NCI-H69 (cell line): Measurements from ENCODE around the gene ITPRIP.

Experiments
- DNase-seq: peaks from one replicate; lab custom pipeline; 2025; lab: John Stamatoyannopoulos, UW

Gene ITPRIP

DNA sequence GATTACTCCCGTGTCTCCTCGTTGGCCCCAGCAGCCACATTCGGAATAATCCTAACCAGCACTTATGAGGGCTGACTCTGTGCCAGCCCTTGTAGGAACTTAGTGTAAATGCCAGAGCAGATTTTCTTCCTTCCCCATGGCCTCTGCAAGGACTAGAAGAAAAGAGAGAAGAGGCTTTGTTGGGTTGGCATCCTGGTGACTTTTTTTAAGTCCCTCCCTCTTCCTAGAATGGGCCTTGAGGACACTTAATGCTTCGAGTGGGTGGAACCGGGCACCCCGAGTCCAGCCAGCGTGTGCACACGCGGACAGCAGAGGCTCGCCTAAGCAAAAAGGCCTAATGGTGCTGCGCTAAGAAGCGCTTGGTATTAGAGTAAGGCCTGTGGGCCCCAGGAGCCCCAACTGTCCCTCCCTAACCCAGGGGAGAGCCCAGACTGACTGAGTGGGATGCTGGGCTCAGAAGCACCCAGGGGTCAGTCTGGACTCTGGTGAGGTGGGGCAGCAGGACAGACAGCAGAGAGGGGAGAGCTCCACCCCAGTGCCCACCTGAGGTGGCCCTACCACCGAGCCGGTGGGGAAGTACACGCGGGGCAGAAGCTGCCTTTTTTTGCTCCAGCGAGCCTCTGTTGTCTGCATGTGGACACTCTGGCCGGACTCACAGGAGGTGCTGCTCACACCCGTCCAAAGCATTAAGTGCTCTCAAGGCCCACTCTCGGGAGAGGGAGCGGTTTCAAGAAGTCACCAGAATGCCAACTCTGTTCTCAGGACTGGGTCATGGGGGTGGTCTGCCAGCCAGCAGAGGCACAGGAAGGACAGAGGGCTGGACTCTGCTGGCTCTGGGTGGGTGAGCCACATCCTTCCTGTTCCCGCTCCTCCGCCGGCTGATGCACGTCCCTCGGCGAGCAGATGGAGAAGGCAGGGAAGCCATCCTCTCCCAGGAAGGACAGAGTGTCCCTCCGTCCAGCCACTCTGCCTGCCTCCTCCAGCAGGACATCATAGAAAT lies 12.5 kb downstream of the ITPRIP start:
- no peak for DNase-seq

DNA sequence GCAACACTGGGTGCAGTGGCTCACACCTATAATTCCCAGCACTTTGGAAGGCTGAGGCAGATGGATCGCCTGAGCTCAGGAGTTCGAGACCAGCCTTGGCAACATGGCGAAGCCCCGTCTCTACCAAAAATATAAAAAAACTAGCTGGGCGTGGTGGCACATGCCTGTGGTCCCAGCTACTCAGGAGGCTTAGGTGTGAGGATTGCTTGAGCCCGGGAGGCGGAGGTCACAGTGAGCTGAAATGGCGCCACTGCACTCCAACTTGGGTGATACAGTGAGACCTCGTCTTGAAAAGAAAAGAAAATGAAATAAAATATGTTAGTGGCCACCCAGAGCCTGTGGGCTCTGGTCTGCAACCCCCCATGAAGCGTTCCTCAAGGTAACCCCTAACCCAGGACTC lies 13.3 kb downstream of the ITPRIP start:
- no peak for DNase-seq

GRCh38 chr10:104324221-104324686 lies 14.0 kb downstream of the ITPRIP start:
- DNase-seq: no peak

DNA sequence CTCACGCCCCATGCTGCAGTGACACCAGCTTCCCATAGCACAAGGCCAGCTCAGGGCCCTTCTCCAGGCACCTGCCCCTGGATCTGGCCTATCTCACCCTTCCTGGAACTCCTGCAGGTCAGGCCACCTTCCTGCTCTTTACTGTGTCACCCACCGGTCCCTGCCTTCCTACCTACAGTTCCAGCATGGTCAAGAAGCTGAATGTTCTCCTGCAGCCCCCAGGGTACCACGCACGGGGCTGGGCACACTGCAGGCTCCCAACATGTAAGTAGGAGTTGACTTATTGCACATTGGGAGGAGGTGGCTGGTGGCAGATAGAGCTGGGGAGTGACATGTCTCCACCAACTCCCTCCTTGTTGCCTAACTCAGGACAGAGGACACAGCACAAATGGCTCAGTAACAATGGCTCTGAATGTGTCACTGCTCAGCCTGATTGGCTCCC lies 14.5 kb downstream of the ITPRIP start:
- DNase-seq: no peak

GRCh38 chr10:104323085-104323484 lies 15.2 kb downstream of the ITPRIP start:
- DNase-seq: no peak

DNA sequence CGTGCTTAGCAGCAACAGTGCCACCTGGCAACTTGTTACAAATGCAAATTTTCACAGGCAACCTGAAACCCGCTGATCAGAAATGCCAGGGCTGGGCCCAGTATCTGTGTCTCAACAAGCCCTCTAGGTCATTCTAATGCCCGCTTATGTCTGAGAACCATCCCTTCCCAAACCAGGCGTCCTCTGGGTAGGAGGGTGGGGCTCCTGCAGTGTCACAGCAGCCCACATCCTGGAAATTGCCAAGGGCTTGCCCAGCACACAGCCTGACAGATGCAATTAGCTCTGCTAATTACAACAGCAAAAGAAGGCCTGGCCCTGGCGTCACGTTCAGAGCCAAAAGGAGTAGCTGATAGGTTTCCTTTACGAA lies 15.9 kb downstream of the ITPRIP start:
- DNase-seq: peak; percentile 86

DNA sequence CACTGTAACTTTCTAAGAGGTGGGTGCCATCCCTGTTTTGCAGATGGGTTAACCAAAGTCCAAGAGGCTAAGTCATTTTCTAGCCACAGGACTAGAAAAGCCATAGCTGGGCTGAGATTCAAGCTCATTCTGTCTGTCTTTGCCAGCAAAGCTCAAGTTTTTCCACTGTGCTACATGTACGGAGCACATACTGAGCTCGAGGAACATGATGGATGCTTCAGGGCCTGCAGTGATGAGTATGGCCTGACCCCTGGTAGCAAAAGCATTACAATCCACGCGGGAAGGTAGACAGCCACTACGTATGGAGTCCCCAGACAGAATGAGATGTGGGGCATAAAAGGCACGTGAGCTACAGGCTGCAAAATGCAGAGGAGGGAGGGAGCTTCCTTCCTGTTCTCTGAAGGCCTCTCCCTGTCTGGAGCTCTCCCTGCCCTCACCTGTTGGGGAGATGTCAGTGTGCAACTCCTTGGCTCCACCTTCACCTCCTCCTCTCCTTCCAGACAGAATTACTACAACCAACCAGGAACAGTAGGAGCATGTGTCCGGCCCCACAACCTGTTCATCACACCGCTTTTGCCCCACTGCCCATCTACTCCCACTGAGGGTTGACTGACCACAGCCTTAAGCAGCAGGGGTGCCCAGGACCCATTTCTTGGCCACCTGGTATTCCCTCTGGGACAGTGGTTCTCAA lies 16.4 kb downstream of the ITPRIP start:
- DNase-seq: peak; percentile 43

GRCh38 chr10:104321226-104321625 lies 17.0 kb downstream of the ITPRIP start:
- DNase-seq: no peak

- DNase-seq: no peak
These were observed 19.2 kb downstream of the ITPRIP start for GRCh38 chr10:104318810-104319741.

DNA sequence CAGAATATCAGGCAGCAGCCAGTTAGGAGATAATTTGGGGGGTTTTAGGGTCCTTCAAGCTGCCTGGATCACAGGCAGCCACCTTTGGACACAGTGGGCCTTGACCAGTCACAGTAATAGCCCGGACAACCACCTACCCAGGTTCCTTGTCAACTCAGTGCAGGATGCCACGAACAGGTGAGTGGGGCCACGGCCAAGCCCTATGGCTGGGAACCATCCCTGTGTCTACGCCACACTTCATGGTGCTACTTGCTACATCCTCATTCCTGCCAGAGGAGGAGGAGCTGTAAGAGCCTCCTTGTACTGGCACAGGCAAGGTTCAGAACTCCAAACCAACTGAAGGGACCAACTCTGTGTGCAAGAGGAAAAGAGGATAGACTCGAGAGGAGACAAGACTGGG lies 19.9 kb downstream of the ITPRIP start:
- no peak for DNase-seq

DNA sequence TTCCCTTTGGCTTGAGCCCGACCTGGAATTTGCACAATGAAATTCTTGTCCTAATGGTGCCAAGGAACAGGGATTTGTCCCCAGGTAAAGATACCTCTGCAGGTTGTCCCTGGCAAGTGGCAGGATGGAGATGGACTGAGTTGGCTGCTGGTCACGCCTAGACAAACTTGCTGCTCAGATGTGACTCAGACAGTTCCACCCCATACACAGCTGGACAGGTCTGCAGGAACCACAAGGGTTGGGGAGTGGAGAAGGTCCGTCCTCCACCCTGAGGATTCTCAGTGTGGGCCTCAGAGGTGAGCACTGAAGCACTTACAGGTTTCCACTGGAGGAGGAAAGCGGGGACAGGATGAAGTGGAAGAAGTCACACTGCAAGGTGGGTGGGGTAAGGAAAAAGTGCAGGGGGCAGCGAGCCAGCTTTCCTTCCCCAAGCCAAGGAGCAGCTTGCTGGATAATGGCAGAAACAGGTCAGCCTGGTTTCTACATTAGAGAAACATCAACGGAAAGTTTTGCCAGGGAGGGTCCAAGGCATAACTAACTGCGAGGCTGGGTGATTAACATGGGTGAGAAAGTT lies 20.5 kb downstream of the ITPRIP start:
- no peak for DNase-seq

DNA sequence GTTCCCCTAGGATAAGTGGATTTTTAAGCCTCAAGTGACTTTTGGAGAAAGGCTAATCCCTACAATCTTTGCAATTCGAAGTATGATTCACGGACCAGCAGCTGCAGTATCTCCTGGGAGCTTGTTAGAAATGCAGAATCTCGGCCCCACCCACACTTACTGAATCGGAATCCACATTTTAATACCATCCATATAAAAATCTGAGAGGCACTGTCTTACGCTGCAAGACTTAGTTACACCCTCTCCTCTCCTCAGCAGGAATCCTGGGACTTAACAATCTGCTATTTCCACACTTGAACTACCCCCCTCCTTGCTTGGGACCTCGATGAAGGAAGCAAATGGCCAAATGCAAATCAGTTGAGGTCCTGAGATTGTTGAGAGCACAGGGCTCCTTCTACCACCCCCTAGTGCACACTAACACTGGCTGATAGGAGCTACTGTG lies 21.0 kb downstream of the ITPRIP start:
- DNase-seq: no peak

- no peak for DNase-seq
These were observed 21.8 kb downstream of the ITPRIP start for GRCh38 chr10:104316321-104317099.

DNA sequence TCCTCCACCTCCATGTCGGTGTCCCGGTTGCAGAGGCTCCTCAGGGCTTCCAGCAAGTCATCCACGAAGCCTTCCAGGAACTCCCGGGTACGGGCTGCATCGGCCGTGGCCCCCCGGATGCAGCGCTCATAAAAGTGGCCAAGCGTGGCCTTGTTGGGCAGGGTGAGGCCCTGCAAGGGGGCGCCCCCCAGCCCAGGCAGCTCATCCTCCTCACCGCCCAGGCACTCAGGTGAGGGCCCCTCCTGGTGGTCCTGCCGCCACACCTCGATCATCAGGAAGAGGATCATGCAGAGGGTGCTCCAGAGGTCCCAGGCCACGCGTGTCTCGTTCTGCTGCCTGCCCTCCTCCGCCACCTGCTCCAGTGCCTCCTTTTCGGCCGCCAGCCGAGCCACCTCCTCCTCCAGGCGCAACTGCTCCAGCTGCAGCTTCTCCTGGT lies 22.8 kb downstream of the ITPRIP start:
- no peak for DNase-seq

DNA sequence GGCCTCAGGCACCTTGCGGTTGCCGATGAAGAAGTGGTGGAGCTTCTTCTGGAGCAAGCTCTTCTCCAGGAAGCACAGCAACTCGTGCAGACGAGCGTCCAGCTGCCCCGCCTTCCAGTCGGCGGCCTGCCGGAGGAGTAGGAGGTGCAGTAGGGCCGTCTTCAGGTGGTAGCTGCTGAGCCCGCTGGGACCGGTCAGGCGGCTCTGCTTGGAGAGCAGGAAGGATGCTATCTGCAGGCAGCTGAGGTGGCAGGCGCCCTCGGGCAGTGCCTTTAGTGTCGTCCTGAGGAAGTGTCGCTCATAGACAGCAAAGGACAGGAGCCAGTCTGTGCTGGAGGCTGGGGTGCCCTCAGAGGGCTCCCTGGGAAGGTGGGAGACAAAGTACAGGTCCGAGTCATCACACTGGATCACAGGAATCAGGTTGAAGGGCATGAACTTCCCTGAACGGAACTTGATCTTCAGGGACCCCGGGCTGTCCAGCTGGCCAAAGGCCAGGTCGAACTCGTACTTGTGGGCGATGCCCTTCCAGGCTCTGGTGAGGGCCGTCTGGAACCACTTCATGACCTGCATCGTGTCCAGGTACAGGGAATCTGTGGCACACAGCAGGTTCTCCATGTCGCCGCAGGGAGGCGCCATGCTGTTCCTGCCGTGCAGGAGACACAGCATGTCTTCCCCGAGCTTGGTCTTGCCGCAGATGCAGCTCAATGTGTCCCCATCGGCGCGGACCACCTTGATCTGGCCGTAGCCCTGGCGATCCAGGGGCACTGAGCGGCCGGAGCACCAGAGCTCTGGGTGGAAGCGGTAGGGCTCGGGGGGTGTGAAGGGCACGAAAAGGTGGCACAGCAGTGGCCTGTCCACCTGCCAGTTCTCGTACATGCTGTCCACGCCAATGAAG lies 23.4 kb downstream of the ITPRIP start:
- DNase-seq: no peak

DNA sequence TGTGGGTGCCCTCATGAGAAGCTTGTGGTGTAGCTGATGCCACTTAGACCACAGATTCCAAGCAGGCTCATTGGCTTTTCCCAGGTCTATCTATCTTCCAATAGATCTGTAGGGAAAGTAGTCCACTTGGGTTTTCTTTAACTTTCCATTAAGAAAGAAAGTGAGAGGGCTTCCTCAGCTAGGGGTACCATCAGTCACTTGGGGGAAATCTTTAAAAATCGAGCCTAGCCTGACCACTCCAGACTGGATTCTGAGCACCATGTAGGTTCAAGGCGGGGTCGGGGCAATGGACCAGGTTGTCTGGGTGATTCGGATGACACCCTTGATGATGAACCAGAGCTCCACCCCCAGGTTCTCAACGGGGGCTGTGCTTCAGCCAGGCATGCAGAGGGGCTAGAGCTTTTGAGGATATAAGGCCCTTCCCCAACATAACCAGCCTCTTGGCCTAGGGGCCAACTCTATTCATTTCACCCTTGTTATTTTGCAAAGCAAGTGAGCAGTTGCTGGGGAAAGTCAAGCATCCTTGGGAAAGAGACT lies 27.0 kb downstream of the ITPRIP start:
- no peak for DNase-seq

- DNase-seq: no peak
These were observed 28.0 kb downstream of the ITPRIP start for GRCh38 chr10:104309980-104310978.

DNA sequence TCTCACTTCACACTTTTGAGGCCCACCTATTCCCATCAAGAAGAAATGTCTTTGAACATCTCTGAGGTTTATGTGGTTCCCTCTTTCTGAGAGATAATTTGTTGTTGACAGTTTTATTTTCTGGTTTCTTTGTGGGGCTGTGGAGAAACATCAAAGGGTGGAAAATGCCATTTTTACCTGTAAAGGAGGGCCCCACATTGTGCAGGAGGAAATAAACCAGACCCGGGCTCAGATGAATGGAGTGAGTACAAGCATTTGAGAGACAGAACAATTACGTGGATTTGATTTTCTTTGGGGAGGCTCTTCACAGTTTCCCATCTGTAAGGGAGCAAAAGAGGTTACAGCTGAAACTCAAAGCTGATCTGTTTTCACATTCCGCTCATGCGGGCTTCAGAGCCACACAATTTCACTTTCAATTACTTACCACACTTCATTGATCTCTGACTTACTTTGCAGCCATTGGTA lies 29.8 kb downstream of the ITPRIP start:
- DNase-seq: no peak
